NCI-H2029 treated with DMSO at 0.1 percent for 48 hours (cell line): ENCODE results near the gene DIMT1.

Experiments used
- DNase-seq: peaks from one replicate; lab custom pipeline; 2025; lab: John Stamatoyannopoulos, UW

Gene DIMT1

DNA sequence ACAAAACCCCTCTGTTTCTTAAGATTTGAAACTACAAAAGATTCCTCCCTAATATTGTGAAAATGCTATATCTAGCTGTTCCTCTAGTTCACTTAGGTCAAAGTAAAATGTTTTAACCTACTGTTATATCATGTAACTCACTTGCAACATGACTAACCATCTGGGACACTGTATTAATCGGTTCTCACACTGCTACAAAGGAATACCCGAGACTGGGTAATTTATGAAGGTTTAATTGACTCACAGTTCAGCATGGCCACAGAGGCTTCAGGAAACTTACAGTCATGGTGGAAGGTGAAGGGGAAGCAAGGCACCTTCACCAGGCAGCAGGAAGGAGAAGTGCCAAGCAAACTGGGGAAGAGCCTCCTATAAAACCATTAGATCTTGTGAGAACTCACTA, 34.7 kb downstream of the DIMT1 start:
- DNase-seq, result no peak

DNA sequence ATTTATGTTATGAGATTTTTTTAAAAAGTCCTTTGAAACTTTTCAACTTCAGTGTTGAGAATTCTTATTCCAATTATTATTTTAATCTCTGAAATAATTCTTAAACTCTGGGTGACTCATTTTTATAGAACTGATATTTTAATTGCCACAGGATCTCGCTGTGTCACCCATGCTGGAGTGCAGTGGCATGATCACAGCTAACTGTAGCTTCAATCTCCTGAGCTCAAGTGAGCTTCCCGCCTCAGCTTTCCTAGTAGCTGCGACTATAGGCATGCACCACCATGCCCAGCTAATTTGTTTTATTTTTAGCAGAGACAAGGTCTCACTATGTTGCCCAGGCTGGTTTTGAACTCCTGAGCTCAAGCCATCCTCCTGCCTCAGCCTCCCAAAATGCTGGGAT, 41.0 kb downstream of the DIMT1 start:
- no peak for DNase-seq

DNA sequence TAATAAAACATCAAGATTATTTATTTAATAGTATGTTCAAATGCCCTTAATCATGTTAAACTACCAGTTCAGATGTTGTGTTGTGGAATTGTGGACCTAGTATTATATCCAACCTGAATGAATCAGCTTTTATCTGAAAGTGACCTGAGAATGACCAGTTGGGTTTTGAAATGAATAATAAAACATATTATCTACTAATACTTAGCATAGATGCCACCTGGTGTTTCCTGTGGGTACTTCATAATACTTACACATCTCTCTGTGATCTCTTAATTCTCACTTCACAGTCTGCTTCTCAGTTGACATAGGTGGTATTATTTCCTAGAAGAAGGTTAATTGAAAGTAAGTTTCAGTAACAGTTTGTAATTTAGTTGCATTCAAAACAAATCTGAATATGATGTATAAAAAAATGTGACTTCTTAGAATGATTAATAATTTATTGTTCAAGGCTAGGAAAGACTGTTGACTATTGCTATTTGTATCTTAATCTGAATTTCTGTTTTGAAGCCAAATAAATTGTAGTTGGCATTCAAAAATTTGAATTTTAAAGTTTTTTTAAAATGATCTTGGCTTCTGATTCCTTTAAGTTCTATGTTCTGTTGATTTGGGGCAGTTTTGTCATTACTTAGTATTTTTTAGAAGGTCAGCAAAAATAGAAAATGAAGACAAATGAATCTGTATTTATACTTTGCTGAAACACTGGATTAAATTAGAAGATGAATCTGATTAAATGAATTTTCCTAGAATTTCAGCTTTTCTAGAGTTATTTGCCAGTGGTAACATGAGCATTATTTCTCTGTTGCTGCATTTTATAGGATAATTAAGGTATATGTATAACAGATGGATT, 49.5 kb downstream of the DIMT1 start:
- DNase-seq, result peak; percentile 11

DNA sequence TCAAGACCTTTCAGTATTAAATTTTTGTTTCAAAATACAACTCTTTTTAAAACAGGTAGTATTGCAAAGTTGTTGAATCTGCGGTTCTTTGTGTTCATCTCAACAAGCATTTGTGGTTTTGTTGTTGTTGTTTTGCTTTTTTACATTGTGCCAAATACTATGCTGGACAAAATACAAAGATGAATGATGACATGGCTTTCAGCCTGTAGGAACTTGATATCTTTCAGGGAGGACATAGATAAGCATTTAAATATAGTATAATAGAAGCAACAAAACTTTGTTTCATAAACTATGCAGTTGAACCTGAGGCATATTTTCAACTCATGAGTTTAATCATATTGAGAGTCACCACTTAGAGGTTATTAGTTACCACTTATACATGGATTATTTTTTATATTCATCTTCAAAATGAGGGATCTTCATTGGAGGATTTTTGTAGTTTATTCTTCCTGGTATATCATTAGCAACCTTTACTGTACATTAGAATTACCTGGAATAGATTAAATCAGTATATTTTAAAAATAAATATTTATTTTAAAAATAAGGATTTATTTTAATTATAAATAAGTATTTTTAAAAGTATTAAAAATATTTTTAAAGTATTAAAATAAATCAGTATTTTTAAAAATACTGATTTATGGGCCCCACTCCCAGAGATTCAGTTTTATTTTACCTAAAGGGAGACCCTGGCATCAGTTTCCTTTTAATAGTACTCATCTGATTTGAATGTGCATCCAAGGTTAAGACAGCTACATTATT, 54.8 kb downstream of the DIMT1 start:
- no peak for DNase-seq

DNA sequence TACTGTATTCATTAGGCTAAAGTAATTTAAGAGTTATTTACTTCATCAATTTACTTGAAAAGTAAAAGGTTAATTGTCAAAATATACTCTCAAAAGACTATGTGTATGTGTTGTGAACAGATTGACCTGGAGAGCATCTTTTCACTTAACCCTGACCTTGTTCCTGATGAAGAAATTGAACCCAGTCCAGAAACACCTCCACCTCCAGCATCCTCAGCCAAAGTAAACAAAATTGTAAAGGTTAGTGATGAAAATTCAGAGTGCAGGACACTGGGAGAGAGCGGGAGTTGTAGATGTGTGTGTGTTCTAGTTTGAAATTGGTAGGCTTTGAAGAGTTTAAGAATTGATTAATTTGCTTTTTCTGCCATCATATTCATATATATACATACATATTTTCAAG, 55.8 kb downstream of the DIMT1 start:
- DNase-seq, result peak; percentile 12

DNA sequence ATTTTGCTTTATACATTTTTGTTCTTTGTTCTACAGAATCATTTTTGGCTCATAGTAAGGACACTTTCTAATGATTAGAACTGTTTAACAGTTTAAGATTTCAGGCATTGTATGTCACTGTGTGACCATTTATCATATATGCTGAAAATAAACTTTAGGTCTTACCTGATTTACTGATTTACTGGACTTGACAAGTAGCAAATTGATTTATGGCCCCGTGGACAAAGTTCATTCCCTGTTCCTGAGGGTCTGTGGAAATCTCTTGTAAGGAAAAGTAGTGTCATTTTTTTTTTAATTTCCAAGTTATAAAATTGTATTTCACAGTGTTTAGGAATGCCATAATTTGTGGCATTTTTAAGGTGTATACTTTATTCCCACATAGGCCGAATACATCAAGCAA, 57.0 kb downstream of the DIMT1 start:
- DNase-seq, result no peak

GRCh38 chr5:62343428-62343827, 60.3 kb downstream of the DIMT1 start:
- DNase-seq, result no peak

DNA sequence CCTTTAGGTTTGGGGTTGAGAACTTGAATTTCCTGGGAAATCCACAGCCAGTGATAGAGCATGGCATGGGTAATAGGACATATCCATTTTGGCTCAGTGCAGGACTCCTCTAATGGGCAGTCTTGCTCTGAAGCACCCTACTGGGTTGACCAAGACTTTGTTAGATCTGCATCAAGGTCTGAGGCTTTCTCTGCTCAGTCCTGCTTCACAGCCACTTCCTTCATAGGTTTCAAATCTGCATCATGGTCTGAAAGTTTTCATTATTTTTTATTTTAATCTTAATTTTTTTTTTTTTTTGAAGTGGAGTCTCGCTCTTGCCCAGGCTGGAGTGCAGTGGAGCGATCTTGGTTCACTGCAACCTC, 61.2 kb downstream of the DIMT1 start:
- DNase-seq, result no peak

GRCh38 chr5:62341783-62342475, 61.8 kb downstream of the DIMT1 start:
- DNase-seq, result no peak

- no peak for DNase-seq
Measured at GRCh38 chr5:62340979-62341378, 62.7 kb downstream of the DIMT1 start.

- DNase-seq, result no peak
Measured at GRCh38 chr5:62340392-62340791, 63.3 kb downstream of the DIMT1 start.
